NCI-H2196 (cell line): Measurements from ENCODE around the gene COL20A1.

Experiments used
- DNase-seq: peaks from one replicate; lab custom pipeline; 2025; ENCODE audit not compliant: unreplicated experiment; lab: John Stamatoyannopoulos, UW

Gene COL20A1

DNA sequence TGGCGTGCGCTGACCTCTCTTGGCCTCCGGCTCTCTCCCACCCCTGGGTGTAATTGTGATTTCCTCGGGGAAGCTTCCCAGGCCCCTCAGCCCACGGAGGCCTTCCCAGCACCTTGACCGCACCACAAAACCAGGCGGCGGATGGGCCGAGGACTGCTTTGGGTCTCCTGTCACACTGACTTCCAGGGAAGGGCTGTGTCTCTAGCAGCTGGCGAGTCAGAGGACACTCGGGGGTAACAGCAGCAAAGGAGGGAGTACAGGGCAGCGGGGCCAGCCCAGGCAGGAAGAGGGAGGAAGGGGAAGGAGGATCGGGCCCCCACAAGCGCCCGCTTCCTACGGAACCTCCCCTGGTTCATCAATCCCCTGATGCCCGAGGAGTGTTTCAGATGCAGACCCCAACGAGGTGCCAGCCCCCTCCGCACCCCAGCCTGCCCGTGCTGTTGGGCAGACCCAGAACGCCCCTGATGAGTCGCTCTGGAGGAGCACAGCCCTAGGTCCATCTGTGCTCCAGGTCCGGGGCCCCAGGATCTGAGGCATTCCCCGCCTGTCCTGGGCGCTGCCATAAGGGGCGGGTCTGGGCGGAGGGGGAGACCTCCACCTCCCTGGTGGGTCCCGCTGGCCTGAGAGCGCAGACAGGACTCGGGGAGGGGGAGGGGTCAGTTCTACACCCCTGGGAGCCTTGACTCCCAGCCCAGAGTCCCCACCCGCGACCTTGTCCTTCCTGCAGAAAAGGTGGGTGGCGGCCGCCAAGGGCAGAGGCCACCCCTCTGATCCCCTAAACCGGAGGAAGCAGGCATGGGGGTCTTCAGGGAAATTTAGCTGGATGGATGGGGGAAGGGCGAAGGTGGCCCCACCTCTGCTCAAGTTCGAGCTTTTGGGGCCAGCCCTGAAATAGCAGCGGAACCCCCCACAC is 67.2 kb downstream of the COL20A1 start:
- DNase-seq = no peak

DNA sequence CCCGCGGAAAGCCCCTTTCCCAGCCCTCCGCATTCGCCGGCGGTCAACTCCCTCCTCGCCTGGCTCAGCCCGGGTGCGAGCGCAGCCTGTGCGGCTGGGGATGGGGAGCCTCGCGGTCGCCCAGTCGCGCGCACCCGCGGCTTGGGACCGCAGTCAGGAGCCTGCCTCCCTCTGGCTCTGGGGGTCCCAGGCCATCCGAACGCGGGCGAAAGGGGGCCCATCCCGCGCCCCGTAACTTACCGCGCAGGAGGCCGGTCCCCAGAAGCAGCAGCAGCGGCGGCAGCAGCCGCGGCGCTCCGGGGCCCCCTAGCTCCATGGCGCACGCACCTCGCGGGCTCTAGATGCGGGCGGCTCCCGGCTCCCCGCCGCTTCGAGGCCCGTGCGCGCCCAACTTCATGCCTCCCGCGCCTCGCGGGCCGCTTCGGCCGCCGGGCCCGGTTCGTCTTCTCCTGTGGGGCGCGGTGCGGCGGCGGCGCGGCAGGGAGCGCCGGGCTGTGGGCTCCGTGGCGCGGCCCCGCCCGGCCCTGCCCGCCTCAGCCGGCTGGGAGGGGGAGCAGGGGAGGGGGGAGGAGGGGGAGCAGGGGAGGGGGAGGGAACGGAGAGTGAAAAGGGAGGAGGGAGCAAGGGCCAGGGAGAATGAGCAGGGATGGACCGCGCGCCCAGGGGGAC is 68.0 kb downstream of the COL20A1 start, which contains the start of gene CHRNA4:
TSS of gene CHRNA4 (minus strand) at position 500 of the 669 bp plus-strand sequence. CDS start at position 316, 184 bp downstream.
- no peak for DNase-seq

DNA sequence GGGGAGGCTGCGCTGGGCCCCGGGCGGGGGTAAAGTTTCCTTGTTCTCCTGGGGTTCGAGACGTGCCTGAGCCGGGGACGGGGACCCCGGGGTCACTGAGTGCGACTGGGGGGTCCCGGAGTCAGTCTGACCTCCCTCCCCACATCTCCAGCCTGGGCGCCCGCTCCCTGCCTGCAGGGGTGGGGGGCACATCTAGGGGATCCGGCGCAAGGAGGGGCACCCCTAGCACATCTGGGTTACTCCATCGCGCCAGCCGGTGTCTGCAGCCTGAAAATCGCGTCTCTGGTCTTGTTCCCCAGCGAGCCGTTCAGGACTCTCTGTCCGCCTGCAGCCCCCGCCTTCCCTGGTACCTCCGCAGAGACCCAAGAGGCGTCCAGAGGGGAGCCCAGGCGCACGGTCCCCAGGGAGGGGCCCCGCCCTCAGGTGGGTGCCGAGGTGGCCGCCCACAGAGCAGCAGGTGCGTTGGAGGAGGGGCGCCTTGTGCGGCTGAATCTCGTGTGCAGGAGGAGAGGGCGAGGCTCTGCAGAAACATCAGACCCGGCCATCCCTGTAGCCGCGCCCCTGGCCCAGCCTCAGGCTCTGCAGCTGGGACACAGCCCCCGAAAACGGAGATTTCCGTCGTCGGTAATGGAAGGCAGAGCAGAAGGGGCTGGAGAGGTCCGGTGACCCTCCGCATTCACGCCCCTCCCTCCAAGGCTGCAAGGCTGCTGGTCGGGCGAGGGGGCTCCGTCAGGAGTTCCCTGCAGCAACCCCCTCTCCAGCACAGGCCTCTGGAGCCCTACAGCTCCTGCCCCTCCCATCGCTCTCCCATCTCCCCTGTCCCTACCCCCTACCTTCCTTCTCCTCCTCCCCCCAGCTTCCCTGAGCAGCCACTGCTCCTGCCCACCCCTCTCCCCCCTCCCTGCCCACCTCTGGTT is 68.8 kb downstream of the COL20A1 start:
- no peak for DNase-seq

DNA sequence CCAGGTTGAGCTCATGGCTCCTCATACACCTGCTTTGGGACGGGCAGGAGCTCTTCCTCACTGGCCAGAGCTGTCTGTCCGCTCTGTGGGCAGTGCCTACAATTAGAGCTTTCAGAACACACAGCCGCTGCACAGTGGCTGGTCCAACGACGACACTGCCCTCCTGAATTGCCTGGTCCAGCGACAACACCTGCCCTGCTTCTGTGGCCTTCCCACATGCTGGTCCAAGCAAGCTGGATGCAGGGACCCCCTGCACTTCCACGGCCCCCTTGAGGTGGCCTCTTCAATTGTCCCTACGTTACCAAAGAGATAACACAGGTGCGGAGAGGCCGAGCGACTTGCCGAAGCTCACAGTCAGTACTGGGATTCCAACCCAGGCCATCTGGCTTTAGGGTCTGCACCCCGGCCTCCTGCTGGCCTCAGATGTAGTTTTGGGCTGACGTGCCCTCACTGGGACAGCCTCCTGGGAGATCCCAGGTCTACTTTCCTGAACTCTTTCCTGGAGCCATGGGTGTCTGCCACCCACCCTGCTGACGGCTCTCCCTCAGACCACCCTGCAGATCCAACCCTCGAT is 69.5 kb downstream of the COL20A1 start:
- no peak for DNase-seq

DNA sequence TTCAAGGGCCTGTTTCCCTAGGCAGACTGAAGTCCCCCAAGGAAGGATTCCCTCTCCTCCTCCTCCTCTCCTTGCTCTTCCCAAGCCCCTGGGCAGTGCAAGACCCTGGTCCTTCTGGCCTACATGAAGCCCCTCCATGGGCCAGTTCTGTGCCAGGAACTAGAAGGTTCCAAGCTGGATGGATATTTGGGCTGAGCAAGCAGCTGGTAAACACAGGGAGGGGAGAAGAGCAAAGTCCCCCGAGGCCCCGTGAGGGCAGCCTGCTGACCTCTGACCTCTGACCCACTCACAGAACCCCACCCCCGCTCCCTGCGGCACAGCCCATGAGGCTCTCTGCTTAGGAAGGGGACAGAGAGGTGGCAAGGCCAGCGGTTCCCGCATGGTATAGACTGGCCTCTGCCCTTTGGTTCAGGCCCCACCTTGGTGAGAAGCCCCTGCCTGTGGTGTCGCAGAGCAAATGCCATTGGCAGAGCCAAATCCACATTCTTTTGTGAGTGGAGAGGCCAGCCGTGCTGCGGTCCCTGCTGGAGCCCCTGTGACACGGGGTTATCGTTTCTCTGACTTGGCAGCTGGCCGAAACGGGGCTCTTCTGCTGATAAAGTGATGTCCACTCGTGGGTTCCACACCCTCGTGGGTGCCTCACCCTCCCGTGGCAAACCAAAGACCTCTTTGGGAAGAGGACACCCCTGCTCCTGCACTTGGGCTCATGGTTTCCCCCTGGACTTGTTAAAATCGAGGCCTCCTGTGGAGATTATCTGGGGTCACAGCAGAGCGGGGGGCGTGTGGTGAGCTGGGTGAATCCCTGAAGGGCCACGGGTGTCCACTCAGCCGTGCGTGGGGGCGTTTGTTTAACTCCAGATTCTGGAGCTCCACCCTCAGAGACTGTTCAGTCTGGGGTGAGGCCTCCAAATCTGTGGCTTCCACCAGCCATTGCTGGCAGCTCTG is 70.3 kb downstream of the COL20A1 start:
- no peak for DNase-seq

DNA sequence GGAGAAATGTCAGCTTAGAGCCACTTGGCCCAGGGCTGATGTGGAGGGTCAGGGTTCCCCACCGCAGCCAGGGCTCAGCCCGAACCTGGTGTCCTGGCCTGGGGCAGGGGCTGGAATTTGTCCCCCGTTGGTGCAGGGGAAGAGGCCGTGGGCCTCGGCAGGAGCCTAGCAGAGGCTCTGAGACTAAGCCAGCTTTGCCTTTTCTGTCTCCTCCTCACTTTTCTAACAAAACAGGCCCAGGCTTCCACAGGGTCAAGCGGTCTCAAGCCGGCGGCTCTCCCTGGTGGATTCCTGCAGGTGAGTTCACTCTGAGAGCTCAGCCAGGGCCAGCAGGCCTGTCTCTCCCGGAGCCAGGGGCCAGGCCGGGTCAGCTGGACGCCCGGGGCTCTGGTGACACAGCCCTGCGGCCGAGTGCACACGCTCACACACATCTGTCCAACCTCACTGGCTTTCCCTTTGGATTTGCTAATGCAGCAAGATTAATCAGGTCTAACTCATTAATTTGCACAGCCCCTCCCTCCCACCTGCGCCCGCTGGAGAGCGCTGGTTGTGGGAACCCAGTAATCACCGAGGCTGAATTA is 71.1 kb downstream of the COL20A1 start:
- DNase-seq = no peak

DNA sequence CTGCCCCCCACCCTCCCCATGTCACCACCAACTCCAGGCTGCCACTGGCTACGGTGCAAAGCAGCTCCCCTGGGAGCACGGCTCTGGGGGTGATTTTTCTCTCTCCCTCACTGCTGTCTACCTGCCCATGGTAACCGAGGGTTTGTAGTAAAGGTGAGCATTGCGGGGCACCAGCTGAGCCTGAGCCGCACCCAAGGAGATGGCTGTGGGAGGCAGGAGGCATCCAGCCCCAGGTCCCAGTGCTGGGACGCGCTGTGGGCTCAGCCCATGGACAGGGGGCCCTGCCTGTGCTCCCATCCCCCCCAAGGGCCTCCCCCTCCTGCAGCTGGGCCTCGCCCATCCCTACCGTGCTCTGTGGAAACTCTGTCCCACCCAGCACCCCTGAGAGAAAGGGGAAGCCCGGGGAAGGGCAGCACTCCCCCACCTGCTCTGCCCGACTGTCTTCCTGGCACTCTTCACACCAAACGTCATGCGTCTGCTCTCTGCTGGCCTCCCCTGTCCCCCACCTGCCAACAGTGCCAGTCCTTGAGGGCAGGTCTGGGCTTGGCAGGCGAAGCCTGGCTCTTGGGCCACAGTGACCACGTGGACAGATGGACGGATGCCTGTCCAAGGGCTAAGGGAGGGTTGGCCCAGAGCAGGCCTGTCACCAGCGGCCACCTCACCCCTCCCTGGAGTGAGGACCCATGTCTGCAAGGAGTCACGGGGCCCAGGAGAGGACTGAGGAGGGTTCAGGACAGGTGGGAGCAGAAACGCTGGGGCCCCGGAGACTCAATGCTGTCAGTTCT is 72.0 kb downstream of the COL20A1 start:
- peak; percentile 49 for DNase-seq

DNA sequence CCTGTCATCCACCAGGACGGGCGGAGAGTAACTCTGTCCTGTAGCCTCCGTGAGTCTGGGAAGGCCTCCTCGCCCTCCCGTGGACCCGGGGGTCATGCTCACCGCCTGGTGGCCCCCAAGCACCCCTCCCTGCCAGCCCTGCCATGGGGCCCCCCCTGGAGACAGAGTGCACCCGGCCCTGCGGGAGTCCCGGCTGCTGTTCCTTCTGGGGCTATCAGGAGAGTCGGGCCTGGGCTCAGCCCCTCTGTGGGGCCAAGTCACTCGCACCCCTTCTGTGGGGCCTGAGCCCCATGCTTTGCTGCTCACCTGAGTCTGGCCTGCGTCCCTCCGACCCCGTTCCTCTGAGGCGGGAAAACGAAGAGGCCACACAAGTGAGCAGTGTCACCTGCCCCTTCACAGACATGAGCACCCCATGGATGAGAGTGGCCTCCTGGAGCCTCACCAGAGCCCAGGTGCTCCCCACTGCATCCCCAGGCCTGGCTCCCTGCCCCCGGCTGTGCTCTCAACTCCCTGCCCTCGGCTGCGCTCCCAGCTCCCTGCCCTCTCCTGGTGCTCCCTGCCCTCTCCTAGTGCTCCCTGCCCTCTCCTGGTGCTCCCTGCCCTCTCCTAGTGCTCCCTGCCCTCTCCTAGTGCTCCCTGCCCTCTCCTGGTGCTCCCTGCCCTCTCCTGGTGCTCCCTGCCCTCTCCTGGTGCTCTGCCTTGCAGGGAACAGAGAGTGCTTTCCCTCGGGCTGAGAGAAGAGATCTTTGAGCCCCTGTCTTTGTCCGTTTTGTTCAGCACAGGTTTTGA is 72.8 kb downstream of the COL20A1 start:
- no peak for DNase-seq

DNA sequence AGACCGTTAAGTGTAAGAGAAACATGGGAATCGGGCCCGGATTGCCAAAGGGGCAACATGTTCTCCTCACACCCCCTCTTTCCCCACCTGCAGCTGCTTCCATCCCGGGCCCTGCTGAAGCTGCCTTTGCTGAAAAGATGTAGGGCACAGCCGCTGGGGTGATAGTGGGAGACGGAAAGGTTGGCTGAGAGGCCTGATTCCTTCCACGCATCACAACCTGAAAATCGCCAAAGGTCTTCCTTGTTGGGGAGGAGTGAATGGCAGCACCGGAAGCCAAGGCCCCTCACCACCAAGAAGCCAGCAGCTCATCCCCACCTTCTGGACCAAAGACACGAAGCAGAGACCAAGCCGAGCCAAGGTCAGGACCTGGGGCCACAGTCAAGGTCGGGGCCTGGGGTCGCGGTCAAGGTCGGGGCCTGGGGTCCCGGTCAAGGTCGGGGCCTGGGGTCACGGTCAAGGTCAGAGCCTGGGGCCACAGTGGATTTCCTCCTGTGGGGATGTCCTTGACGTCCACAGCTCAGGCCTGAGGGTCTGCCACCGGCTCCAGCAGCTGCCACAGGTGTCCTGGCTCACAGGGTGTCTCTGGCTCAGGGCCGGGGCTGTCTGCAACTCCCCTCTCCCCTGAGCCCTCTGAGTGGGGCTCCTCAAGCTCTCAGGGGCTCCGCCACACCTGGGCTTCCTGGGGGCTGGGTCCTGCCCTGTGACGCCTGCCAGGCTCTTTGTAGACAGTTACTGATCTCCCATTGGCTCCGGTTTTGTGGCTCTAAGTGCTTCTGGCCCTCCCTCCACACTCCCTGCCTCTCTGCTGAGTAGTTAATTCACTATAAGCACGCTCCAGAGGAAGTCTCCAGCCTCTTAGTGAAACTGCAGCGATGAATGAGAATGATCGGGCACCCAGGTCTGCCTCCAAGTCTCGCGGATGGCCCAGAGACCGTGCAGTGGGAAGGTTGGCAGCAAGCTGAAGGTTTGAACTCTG is 73.7 kb downstream of the COL20A1 start:
- DNase-seq = no peak

DNA sequence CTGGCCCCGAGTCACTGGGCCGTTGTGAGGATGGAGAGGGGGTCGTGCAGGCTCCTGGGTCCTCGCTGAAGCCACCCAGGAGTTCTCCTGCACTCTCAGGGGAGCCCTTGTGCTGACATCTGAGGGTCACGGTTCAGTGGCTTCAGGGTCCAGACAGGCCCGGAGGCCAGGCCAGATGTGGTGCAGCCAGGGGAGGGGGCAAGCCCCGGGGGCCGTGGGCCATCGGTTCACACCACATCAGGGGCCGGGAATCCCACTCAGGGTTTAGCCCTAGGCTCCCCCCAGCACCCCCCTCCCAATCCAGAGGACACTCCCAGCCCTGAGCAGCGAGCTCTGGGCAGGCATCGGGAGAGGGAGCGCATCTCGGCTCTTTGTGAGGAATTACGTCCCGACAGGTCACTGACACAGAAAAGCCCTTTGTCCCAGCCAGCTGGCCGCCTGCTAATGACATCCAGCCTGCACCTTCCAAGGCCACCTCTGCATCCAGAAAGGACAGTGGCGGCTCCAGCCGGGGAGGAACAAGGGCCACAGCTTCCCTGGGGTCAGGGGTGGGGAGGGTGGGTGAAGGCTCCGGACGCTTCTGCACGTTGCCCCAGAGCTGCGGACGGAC is 74.6 kb downstream of the COL20A1 start:
- DNase-seq = no peak

DNA sequence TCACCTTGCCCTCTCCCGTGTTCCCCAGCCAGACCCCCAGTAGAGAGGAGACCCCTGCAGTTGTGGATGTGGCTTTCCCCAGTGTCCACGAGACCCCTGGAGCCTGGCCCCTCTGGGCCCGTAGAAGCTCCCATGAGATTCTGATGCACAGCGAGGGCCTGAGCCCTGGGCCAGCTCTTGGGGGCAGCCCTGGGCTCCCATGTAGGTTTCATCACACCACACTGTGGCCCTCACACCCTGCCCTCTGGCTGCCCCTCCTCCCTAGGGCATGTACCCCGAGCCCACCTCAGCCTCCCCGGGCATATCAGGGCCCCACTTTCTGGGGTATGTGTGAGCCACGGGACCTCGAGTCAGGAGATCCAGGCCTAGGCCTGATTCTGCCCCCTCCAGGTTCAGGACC is 75.2 kb downstream of the COL20A1 start:
- no peak for DNase-seq

DNA sequence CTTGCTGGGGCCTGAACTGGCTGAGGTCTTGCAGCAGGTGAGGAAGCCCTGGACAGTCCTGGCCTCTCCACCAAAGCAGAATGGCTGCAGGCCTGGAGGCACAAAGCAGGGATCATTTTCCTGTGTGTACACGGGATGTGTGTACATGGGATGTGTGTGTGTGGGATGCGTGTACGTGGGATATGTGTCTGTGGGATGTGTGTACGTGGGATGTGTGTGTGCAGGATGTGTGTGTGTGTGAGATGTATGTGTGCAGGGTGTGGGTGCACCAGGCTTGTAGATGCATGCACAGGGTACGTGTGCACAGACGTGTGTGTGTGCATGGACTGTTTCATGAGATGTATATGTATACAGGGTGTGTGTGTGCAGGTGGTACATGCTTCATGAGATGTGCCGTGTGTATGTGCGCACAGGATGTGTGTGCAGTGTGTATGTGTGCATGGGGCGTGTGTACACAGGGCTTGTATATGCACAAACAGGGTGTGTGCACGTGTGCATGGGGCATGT is 76.1 kb downstream of the COL20A1 start:
- DNase-seq = no peak

DNA sequence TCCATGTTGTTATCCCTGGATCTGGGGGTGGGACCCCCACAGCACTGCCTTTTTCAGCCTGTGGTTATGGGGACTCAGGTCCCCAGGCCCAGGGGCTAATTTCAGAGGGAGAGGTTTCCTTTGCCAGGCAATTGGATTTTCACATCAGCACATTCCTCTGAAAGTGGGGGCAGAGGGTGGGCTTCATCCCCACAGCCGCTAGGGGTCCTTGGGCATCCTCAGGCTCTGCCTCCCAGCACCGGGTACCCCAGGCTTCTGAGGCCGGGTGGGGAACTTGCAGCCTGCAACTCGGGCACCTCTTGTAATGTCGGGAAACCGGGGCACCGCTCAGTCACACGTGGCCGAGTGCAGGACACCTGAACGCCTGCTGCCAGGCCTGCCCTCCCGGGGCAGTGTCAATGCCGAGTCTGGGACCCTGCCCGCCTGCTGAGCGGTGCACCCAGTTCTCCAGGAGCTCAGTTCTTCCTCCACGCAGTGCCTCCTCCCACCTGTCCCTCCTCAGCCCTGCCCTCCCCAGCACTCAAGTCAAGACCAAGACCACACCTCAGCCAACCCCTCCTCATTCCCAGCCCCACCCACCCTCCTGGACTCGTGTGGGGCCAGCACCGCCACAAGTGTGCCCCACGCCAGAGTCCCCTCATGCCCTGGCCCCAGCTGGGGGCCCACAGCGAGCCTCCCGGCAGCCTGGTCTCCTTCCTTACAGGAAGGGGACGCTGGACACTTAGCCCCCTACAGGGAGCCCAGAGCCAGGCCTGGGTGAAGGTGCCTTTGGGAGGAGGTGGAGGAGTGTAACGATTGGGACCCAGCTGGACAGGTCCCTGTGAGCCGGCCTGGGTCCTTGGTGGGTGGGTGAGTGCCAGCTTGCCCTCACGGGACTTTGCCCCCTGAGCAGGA is 77.0 kb downstream of the COL20A1 start:
- no peak for DNase-seq

DNA sequence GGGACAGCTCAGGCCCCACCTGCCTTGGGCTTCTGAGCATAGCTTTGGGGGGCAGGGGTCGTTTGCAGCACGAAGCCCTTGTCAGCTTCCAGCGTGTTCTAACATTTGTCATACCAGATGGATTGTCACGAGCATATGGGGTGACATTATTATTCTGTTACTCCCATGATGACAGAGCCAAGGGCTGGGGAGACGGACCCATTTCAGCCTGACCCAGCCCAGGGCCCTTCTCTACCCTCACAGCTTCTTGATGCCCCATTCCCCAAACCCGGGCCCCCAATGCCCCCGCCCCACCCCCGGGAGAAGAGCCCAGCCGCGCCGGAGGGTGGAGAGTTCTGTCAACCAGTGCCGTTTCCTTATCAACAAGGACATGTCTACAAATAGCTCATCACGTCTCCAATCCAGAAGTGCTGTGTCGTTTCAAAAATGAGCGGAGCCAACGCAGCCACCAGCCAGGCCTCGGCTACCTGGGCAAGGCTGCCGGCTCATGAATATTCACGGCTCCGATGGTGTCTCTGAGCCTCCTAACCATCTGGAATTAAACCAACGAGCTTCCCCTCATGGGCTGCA is 77.7 kb downstream of the COL20A1 start:
- DNase-seq = no peak
